Ovary (tissue), 3 donors: ENCODE measurements around the gene PDE7B.

Experiments used
- CTCF ChIP-seq, 3 donors: fragments of 450-650 bp in 2 of 3; fragments of 200-600 bp in 1 of 3; IDR thresholded peaks; one replicate each; pipeline versions ENCODE4 v1.5.1 to v1.8.0; 2016 to 2022; ENCODE audit warnings: antibody characterized with exemption in 3 of 3, mild to moderate bottlenecking in 1 of 3
- POLR2A ChIP-seq: fragments of 450-650 bp; IDR thresholded peaks from one replicate; pipeline ENCODE4 v1.6.1; 2017; ENCODE audit warnings: antibody characterized with exemption, mild to moderate bottlenecking, moderate library complexity
- donor health status: DM: no; HTN: no; CAD: no.

- TF ChIP-seq CTCF (IDR thresholded peaks at IDR 0.05) (no peak), POLR2A (no peak)
These were observed 85.6 kb downstream of the PDE7B start for GRCh38 chr6:135937106-135937505.
